GM19351 (cell line): ENCODE measurements around the gene PSMB2.

ENCODE experiments used
- ATAC-seq: cut with Tn5 transposase; IDR thresholded peaks from one replicate; pipeline ENCODE4 v1.9.1; 2021; ENCODE audit warnings: mild to moderate bottlenecking, moderate library complexity; ENCODE audit not compliant: unreplicated experiment

PSMB2 gene

DNA sequence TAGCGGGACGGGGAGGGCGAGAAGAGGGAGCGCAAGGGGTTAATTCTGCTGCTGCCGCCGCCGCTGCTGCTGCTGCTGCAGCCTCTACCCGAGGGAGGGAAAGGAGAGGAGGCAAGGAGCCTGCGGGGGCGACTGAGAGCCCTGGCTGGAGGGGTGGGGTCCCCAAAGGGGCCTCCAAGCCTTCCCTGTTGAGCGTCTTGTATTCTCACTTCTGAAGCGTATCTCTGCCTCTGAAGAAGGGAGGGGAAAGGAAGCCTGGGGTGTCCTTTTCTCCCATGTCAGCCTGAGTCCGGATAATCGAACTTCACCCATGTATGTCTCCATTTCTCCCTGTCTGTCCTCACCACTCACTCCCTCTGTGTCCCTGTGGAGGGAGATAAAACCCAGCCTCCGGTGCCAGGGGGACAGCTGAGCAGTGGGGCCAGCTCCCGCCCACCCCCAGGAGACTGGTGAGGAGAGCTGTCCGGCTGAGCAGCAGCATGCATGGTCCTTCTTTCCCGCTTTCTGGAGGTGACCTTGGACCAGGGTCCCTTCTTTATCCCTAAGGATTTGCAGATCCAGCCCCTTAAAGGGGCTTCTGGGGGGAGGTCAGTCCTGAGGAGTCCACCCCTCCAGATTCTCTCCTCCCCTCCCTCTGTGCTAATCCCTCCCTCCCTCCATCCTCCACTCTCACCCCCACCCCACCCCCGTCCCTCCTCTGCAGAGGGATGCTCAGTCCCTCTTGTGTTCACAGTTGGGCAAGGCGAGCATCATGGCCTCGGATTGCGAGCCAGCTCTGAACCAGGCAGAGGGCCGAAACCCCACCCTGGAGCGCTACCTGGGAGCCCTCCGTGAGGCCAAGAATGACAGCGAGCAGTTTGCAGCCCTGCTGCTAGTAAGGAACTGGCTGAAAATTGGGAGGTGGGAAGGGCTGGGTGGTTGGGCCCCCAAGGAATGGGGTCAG, 82.7 kb downstream of the PSMB2 start:
- ATAC-seq: no peak

DNA sequence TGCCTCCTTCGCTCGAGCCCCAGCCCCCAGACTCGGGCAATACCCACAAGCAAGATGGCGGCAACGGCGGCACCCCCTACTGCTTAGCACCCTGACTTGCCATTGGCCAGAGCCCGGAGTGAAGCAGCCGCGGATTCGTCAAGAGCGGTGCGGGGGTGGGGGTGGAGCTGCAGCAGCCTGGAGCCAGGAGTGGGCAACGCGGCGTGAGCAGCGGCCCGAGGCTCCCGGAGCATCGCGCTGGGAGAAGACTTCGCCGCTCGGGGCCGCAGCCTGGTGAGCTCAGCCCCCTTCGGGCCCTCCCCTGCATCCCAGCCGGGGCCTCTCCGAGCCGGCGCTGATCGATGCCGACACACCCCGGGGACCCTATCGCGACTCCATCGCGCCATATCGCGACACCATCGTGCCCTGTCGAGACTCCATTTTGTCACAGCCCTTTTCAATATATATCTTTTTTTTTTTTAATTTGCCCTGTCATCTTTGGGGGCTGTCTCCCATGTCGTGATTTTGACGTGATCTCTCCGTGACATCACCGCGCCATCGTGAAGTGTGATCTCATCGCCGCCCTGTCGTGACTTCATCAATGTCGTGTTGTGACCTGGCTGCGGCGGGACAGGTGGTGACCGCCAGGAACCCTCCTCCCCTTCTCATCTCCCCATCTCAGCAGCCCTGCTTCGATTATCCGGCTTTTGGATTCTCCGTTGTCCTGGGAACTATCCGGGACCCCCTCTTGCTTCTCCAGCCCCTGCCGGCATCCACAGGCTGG, 83.5 kb downstream of the PSMB2 start, which contains the start of gene NCDN:
TSS of gene NCDN (plus strand) at position 189 of the 763 bp plus-strand sequence. CDS start at position 581, 392 bp downstream.
- peak; percentile 82 for ATAC-seq

DNA sequence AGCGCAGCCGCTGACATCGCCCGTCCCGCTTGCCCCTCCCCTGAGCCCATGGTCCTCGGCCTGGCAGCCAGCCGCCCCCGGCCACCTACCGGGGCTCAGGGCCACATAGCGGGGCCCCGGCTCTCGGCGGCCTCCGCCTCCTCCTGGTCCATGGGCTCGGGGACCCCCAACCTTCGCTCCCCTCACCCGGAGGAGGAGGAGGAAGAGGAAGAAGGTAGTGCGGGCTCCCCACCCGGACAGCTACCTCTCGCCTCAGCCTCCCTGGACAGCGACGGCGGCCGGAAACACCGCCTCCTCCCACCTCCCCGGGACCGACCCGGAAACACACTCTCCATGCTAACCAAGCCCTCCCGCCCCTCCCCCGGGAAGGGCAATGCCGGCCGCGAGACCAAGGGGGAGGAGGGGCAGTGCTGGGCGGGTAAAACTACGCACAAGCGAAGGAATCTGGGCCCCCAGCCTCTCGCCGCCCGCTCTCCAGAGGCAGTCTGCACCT, 84.2 kb downstream of the PSMB2 start, which contains the start of gene KIAA0319L:
TSS of gene KIAA0319L (minus strand) at position 286 of the 493 bp plus-strand sequence. CDS start 2,912 bp downstream, outside the sequence.
- ATAC-seq: peak; percentile 73

DNA sequence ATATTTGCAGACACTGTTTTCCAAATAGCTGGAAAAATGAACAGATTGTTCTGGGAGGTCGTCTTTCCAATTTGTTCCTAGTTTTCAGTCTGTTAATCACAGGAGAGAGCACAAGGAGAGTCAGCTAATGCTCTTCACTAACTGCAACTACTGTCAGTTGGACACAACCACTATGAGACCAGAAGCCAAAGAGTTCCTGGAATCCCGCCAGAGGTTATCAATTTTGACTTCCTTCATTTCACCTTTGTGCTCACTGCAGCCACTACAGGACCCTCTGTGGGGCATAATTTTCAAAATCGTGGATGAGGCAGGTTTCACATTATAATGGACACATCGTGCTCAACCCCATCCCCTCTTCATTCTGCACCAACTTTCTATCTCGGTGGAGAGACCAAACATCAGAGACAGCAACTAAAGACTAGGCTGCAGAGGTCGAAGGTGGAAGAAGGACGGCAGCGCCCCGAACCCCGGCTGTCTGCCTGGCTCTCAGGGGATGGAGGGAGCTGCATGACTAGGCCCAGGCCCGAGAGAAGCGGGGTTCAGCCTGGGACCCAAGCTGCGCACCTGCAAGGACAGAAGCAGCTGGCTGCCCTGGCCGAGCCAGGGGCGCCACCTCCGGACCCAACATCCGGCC, 84.7 kb downstream of the PSMB2 start:
- ATAC-seq: no peak

DNA sequence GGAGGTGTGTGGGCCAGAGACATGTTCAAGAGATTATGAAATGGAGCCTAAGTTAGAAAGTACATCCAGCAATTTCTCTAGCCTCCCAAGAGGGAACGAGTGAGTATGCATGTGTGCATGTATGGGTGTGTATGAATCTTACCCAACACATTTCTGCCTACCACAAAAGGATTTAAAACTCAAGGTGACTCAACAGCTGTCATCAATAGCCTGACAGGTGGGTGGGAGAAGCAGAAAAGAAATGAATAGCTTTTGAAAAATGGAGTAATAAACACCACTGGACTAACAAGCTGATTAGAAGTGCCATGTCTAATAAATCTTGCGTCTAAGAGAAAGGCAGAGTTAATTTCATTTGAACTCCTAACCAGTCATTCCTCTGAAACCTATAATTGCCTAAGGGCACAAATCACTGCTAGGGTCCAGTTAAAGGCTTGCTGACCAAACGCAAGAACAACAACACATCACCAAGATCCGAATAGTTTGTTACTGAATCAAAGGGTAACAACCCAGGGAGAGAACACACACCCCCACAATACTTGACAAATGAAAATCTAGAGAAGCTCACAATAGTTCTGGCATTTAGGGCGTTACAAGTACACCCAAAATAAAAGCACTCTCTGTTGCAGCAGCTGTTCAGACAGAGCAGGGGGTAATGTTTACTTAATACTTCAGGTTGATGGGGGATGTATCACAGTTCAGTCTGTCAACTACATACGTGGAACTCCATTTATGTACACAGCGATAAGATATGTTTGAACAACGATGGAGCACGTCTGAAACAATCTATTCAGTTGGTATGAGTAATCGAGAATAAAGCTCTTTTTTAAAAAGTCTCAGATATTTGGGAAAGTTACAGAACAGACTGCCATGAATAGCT, 85.5 kb downstream of the PSMB2 start:
- no peak for ATAC-seq

DNA sequence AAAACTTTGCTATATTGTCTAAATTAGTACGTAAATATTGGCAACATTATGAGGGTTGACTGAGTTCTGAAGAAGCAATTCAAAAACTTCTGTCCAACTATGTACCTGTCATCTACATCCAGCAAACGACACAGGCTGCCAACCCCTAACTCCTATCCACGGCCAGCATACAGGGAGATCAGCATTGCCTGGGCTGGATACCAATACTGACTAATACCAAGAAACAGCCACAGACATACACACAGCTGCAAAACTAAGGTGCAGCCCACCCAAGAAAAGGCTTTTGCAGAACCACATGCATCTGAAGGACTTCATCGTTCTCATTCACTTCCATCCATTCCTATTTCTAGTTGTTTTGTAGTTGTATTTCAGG, 86.1 kb downstream of the PSMB2 start:
- no peak for ATAC-seq

DNA sequence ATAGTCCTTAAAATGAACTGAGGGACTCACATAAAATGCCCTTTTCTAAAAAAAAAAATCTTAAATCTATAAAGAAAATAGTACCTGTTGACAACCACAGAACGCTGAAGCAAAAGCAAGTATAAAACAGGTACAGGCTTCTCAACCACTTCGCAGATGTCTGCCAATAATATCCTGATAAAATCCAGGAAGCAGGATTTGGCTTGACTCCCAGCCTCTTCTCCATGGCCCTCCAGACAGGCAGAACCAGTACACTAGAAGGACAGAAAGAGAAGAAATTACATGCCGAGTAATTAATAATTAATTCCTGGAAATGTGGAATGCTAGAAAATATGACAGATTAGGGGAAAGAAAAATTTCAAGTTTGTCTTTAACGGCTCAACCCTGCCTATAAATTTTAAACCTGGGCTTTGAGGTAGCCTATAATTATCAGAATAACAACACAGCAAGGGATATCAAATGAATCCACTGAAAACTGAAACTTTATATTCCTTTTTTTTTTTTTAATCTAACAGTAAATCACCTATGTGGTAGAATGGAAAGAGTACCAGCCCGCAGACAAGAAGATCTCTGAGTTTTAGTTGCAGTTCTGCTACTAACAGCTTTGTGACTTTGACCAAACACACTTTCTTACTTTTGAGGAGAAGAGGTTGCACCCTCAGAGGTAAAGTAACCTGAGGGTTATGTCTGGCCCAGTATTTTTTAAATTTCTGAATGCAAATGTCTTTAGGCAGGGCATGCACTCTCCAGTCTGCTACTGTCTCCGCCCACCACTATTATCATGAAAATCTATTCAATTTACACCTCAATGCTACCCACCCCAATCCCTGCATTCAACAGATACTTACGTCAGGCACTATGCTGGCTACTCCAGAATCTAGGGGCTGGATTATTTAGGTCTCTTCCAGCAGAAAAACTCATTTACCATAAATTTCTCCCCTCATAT, 86.8 kb downstream of the PSMB2 start:
- ATAC-seq: no peak

DNA sequence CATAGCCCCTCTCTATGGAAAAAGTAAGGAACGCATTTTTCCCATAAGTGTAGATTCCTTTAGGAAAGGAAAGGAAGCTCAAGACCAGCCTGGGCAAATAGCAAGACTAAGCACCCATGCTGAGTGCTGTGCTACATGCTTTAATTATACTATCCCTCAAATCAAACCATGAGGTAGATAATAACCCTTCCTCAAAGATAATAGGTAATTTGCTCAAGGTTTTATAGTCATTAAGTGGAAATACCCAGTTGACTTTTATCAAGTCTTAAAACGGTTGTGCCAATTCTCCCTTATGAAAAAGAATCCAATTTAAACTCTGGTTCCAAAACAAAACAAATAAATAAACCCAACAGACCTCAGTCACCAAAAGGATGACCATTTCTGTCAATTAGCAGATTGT, 87.5 kb downstream of the PSMB2 start:
- ATAC-seq: no peak
